B cell (primary cell): ENCODE data around the gene LCN12.

Source experiments
- CTCF ChIP-seq: fragments of 200-600 bp; IDR thresholded peaks from one replicate; pipeline ENCODE4 v1.8.0; 2022; ENCODE audit warnings: antibody characterized with exemption, mild to moderate bottlenecking
- EZH2 ChIP-seq: IDR thresholded peaks from 2 replicates; pipeline ENCODE4 v1.6.1; 2012; ENCODE audit warnings: borderline replicate concordance, low read depth, mild to moderate bottlenecking, moderate library complexity, low read length; ENCODE audit not compliant: insufficient read depth, poor library complexity, severe bottlenecking

- TF ChIP-seq CTCF (no peak), EZH2 (no peak)
These were observed 28.2 kb upstream of the LCN12 start for GRCh38 chr9:136923881-136924280.
